HL-60/S4 treated with retinoic acid at 250 ng/mL for 4 days and 3 days (cell line): ENCODE results near the gene PSKH1.

Experiments used
- in situ Hi-C: fragments of 300-500 bp; cut with MboI; formaldehyde crosslinking; loops from 2 replicates; pipeline ENCODE4 v1.7.0; 2022; ENCODE audit warnings: low sequenced_read_pairs

Gene PSKH1

DNA sequence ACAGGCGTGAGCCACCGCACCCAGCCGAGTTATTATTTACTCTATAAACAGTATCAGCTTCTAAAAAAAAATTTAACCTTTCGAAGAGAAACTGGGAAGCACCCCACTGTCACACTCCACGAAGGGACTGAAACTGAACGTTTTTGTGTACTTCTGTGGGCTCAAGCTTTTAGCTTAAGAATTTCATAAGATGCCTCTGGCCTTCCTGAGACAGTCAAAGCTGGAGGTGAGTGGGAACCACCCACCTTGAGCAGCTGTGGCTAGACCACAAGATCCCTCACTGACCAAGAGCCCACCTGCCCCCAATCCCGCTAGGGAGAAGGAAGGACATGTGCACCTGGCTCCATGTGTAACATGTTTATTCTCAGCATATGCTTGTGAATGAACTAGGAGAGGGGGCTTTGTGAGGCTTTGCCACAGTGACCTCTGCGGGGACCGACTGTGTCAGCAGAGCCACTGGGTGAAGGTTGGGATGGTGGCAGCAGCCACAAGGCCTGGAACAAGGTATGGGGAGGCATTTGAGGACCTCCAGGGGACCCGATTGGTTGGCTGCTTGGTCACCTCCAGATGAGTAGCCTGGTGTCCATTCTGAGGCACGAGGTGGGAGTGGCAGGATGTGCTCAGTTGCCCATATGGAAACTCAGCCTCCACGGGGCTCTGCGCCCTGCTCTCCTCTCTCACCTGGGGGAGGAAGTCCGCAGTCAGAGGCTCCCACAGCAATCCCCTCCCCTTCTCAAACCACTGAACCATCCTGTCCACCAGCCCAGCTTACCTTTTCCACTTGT, 82.5 kb downstream of the PSKH1 start:
- in situ Hi-C loops, result no loop called here

GRCh38 chr16:67976205-67976604, 83.2 kb downstream of the PSKH1 start:
- in situ Hi-C loops, result no loop called here

DNA sequence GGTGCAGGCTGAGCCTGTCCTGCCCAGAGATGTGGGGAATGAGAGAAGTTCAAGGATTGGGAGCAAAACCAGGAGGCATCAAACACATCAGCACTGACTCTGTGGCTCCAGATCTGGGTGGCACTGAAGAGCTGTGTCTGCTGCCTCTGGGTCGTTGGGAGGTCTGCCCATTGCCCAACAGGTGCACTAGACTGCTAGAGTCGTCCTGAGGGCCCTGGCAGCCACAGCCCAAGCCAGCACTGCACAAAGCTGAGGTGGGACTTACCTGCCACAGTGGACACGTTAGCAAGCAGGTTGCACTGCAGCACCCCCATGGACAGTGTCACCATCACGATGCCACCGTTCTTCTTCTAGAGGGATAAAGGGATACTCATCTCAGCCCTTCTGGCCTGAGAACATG, 84.0 kb downstream of the PSKH1 start:
- in situ Hi-C loops, result no loop called here

DNA sequence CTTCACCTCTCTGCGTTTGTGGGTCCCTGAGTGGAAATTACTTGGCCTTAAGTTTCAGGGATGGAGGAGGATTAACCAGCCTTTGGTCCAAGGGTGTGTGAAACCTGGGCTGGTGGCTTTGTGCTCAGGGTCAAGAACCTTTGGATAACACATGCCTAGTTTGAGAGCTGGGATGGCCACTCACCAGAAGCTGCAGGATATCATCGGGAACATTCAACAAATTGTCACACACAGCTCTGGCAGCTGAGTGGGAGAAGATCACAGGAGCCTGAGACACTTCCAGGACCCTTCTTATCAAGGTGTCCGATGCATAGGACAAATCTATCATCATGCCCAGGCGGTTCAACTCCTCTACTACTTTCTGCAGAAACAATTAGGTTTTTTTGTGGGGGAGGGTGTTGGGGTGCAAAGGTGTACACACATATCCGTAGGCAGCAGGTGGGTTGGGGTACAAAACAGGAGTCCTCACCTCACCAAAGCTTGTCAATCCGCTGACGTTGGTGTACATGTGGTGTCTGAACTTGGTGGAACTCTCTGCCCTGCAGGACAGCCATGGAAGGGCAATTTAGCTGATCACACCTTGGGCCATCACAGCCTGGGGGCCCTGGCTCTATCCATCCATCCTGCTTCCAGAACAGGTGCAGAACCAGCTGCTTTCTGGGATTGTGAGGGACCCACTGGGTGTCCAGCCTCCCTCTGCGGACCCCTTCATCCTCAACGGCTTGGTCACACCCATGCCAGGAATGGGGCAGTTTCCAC, 84.6 kb downstream of the PSKH1 start:
- in situ Hi-C loops, result no loop called here
